ENCODE results near the gene LY6G6F.

- no peak for TF ChIP-seq ATF7 (IDR thresholded peaks at IDR 0.05)
- no peak for TF ChIP-seq ATF7 (CRISPR knock-in tag; IDR thresholded peaks at IDR 0.05)
- no peak for TF ChIP-seq ZNF234 (CRISPR knock-in tag; conservative IDR thresholded peaks at IDR 0.05)
- TF ChIP-seq MAZ (IDR thresholded peaks at IDR 0.05; ENCODE audit: borderline replicate concordance, low read depth, low read length): no peak
- TF ChIP-seq MAZ (CRISPR knock-in tag; IDR thresholded peaks at IDR 0.05; ENCODE audit: low read depth): no peak
These were observed 51.6 kb downstream of the LY6G6F start for GRCh38 chr6:31758281-31758680.
